Forelimb muscle (tissue), 1 donor: ENCODE measurements around the gene CCSER1. TPM values are rescaled to one million over a fixed set of nuclear protein-coding genes. Genes with fewer than 3 reads are reported as not detected.
"Not testable (repeated sequence)": the region's sequence is repeated elsewhere in the genome, so short reads cannot be mapped to it uniquely, and the experiment has no call there.

Source experiments
- DNase-seq: peaks from one replicate; pipeline ENCODE4 v3.0.0-alpha.2; 2013; ENCODE audit warnings: low read depth
- polyA plus RNA-seq: library from polyadenylated mRNA; unstranded; fragments of 120-200 nt; gene quantifications from one replicate; pipeline ENCODE4 v1.2.1, GENCODE V29; 2013; ENCODE audit not compliant: insufficient read length

The CCSER1 gene
- polyA plus RNA-seq, 1 donor = 0.22 TPM

DNA sequence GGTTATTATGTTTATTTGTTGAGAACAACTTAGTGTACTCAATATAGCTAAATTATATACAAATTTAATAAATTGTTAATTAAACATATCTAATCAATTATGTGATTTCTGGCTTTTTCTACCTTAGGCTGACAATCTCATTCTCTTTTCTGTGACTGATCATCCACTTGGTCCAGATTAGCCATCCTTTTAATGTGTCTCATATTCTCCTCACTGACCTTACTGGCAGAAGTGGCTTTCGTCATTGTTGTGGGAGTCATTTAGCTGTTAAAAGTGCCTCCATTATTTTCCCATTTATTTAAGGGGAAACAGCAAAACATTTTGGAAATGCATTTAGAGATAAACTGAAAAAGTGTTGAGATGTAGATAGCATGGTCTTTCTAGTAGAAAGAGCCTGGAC, 172.2 kb downstream of the CCSER1 start:
- DNase-seq = no peak

DNA sequence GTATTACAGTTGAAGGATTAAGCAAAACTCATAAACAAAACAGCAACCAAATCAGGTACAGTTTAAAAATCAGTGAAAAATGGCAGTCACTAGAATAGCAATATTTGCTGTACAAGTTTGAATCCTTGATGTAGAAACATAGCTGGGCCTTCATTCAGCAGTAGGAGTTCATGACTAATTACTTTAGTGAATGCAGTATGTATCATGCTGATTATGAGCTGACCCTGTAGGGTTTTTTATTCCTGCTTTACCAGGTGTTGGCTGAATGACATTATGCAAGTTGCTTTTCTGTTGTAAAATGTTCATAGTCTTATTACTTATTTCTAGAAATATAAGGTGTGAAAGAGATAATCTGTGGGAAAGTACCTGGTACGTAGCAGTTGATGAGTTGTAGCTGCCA, 179.6 kb downstream of the CCSER1 start:
- no peak for DNase-seq

DNA sequence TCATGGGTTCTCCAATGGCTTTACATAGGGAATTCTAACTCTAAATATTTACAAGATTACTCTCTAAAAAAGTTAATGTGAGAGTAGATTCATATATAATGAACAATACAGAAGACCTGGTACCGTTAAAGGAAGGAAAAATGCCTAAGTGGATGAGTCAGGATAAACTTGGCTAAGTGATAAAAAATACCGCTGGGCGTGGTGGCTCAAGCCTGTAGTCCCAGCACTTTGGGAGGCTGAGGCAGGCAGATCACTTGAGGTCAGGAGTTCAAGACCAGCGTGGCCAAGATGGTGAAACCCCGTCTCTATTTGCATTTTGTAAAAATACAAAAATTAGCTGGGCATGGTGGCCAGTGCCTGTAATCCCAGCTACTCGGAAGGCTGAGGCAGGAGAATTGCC, 189.9 kb downstream of the CCSER1 start:
- DNase-seq = not testable (repeated sequence)

DNA sequence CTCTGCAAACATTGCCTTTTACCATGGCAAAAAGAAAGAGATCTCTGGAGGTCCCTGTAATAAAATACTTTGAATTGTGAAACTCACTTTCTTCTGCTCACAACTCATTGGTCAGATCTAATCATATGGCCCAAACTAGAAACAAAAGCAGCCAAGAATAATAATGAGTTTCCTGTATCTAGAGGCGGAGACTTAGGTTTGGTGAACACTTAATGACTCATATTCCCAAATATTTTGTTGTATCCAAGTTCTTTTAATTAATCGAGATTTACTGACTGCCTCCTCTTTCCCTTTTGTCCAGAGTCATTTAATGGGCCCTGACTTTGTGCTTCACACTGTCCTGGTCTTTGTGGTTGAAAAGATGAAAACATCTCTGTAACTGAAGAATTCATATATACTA, 190.6 kb downstream of the CCSER1 start:
- DNase-seq = no peak

DNA sequence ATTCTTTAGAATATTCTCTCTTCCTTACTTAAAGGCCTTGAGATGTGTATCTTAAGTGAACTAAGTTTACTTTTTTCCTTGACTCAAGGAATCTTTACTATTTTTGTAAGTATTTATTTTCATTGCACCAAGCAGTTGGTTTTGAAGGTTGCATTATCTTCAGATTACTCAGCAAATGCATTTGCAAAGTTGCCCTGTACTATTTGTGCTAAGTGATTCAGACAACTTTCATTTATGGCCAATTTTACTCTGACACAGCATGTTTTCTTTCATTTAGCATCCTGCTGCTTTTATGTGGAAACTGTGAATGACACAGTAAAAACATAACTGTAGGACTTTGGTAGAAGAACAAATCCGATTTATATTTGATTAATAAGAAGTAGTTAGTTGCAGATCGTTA, 191.0 kb downstream of the CCSER1 start:
- no peak for DNase-seq

DNA sequence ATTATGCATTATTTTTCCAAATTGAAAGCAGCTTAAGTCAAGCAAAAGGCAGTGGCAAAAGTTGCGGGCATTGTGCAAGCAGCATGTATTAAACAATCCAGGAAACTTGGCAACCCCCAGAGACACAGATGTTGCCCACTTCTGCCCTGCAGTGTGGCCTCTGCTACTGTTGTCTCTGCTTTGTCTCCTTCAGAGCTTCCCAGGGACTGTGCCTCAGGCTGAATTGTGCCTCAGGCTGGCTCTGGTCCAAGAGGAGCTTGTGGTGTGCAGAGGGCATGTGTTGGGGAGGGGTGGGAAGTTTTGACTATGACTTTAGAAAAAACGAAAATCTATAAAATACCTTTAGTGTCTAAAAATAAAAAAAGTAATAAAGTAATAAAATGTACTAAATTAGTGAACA, 201.4 kb downstream of the CCSER1 start:
- DNase-seq = no peak

DNA sequence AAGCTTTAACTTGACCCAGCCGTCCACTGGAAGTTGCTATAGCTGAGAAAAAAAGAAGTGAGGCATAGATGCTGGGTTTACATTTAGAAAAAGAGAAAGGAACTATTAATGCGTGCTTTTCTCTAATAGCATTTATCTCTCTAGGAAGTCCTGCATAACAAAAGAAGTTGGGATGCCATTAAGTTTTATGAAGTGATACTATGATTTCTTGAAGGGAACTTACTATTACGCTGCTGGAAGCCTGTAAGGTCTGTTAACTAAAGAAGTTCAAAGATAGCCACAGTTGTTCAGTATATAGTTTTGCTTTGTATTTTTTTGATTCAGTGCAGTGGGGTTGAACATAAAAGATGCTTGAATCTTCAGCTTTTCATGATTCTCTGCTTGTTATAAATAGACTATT, 203.4 kb downstream of the CCSER1 start:
- DNase-seq = no peak

DNA sequence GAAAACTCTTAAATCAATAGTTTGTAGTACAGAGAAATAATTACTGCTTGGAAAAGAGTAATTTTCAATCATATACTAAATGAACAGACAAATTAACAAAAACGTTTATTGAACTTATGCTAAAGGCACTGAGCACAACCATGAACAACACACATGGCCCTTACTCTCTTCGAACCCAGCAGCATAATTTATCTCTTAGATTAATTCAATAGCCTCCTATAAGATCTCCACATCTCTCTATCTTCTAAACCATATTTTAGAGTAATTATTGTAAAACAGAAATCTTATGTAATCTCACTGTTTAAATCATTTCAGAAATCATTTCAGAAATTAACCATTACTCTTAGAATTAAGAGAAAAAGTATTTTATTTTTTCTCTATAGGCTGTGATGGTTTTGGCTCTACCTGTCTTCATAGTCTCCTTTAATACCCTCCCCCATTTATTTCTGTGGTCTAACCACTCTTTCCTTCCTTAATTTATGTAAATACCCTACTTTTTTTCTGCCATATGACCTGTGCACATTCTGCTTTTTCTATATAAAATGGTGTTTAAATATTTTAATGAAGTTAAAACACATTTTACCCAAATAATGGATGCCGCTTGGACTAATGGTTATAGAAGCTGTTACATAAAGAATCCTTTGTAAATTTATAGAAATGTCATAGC, 218.5 kb downstream of the CCSER1 start:
- no peak for DNase-seq

DNA sequence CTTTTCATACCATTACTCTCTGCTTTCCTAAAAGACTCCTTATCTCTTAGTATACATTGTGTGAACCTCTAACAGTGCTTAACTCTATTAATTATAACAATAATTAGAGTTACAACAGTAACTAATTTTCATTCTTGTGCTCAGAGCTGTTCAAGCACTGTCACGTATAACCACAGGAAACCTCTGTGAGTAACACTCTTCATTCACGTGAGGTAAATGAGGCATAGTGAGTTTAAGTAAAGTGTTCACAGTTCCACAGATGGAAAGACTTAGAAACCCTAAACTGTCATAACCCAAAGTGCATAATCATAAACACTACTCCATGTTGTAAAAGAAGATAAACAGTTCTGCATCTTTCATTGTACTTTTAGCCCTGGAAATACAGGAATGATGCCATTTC, 222.4 kb downstream of the CCSER1 start:
- DNase-seq = no peak

DNA sequence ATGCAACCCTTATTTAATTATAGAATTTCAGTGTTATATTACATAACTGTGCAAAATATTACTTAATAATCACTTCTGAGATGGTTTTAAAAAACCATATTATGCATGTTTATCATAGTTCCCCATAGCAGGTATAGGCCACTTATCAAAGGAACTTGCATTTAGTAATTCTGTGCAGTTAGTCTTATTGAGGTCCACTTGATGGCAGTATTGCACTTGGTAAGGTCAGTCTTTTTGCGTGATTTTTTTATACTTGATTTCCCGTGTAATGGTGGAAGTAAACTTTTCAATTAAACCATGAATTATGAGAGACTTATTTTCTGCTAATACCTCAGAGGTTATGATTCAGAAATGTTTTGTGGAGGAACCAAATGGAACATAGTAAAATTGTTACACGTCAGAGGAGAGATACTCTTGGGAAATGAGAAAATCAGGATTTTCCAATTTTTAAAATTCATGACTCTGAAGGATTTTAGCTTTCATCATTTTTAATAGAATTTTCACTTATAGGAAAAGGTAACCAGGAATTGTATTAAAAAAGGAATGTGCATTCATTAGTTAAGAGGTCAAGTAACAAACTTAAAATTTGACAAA, 230.0 kb downstream of the CCSER1 start:
- DNase-seq = peak; percentile 22

DNA sequence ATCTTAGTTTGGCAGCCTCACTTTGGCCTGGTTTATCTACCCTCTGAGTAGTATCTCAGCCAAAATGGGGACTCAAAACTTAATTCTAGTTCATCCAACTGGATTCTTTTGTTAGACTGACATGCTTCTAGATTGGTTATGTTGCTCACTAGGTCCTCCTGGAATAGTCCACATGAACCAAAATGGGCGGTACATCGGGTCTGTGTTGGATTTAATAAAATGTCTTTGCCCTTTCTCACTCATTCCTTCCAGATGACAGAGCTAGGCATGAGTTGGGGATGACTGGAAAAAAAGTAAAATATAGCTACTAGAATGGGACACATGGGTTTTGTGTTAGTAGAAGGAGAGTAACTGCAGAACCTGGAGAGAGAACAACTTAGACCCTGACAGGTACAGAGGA, 247.9 kb downstream of the CCSER1 start:
- no peak for DNase-seq

DNA sequence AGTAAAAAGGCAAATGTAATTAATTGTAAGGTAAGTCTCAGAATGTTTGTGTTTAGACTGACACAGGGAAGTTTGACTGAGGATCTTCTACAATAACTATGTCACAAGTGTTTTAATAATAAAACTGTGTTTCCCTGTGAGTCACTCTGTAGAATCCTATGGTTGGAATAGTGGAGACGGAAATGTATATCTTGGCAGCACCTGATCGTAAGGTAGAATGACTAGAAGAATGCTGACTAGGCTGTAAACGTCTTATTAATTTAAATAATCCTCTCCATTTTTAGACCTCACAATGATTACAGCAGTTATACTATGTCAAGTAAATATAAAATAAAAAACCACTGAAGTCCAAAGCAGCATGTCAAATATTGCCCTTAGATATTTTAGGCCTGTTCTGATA, 266.0 kb downstream of the CCSER1 start:
- no peak for DNase-seq

DNA sequence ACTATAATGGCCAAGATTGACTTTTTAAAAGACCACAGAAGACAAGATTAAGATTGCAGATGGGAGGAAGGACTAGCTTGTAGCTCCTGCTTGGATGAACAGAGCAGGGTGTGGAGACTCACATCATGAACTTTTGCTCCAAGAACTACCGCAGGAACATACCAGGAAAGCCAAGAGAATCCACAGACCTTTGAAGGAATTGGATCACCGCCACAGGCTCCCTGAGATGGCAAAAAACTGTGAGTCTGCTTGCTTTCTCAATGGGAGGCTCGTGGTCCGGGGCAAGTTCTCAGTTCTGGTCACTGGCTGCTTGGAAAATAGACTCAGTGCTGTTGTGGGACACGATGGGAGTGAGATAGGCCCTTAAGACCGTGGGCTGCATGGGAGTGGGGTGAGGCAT, 276.6 kb downstream of the CCSER1 start:
- DNase-seq = no peak

DNA sequence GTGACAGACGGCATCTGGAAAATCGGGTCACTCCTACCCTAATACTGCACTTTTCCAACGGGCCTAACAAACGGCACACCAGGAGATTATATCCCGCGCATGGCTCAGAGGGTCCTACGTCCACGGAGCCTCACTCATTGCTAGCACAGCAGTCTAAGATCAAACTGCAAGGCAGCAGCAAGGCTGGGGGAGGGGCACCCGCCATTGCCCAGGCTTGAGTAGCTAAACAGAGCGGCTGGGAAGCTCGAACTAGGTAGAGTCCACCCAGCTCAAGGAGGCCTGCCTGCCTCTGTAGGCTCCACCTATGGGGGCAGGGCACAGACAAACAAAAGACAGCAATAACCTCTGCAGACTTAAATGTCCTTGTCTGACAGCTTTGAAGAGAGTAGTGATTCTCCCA, 280.7 kb downstream of the CCSER1 start:
- DNase-seq = not testable (repeated sequence)

DNA sequence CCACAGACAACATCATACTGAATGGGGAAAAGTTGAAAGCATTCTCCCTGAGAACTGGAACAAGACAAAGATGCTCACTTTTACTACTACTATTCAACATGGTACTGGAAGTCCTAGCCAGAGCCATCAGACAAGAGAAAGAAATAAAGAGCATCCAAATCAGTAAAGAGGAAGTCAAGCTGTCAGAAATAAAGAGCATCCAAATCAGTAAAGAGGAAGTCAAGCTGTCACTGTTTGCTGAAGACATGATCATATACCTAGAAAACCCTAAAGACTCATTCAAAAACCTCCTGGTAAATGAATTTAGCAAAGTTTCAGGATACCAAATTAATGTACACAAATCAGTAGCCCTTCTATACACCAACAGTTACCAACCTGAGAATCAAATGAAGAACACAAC, 285.6 kb downstream of the CCSER1 start:
- not testable (repeated sequence) for DNase-seq

DNA sequence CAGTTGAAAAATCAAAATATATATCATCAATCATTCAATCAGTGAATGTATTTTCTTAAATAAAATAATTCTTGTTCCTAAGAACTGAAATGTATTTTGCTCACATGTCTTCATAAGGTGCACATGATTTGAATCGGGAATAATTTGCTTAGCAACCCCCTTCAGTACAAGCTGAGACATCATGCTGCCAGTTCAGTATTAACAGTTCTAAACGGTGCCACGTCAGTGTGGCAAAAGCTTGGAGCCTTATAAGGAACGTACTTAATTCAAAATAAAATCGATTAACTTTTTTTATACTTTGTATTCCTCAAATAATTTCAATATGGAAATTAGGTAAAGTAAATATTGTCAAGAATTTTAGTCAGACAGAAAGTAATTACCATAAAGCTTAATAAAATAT, 287.9 kb downstream of the CCSER1 start:
- no peak for DNase-seq

DNA sequence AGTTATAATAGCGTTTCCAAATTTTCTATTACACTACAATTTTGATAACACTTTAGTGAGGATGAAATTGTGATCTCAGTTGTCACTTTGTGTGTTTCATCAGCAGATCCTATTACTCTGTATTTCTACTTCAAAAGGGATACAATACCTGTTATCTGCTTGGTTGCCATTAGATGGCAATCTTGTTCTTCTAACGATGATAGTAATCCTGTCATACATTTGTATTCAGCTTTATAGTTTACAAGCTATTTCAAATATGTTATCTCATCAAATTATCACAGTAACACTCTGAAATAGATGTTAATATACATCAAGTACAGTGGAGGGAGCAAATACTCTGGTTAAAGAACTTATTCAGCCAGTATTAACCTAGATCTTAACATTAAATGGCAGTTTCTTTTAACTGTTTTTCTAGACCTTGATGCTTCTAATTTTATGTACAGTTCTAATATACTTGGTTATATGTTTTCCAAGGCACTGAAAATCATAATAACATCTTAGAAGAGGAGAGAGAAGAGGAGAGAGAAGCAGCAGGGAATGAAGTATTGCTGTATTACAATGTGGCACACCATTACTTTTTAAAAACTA, 292.0 kb downstream of the CCSER1 start:
- peak; percentile 14 for DNase-seq

DNA sequence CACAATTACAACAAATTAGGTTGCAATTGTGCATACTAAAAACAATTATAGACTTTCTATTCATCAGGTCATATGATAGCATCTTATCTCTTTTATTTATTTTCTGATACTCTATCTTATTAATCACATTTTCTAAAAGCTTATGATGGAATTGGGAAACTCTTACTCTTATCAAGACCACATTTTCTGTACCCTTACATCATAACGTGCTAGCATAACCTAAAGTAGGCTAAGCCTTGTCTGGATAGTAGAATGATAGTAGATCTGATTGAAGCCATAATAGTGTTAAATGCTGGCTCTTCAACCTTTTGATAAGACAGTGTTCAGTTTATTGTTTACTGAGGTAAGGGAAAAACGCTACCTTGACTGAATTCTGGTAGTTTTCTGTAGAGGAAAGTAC, 294.0 kb downstream of the CCSER1 start:
- DNase-seq = no peak

DNA sequence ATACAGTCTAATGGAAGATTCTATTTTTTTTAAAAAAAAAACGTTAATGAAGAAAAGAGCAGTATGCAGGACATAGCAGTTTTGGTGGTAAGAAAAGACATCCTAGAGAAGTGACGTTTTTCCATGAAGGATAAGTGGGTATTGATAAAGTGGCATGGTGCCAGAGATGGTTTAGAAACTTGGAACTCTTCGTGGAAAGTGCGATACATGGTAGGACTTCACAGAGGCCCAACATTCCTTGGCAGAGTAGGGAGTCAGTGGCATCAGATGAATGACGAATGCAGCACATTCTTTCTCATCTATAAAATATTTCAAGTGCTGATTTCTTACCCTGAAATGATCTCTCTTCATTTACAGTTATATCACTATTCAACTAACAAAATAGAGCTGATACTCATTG, 298.7 kb downstream of the CCSER1 start:
- no peak for DNase-seq

DNA sequence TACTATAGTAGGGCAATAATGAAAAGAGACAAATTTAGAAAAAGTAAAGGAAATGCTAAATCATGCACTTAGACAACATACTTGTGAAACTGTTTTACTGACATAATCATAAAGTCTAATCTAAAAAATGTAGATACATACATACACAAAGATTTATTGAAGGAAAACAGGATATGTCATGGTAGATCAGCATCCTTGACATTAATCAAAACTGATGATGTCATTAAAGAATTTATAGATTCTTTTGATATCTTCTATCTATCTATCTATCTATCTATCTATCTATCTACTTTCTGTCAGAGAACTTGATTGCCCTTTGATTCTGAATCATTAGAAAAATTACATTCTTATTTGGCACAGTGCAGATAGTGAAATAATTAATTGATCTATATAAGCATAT, 311.3 kb downstream of the CCSER1 start:
- no peak for DNase-seq

DNA sequence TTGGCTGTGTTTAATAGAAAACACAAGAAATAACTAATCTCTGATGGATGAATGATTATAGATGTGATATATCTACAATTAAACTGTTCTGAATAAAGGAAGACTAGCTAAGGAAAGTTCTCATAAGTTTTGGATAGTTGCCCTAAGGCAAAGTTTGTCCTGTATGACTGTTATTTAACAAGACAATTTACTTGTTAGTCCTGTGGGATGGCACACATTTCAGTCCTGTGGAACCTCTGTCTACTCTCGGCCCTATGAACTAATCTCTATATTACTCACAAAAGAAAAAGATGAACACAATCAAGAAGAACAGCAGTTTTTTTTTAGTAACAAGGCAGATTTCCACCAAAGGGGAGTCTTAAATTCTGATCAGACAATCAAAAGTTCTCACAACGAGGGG, 314.6 kb downstream of the CCSER1 start:
- DNase-seq = no peak

DNA sequence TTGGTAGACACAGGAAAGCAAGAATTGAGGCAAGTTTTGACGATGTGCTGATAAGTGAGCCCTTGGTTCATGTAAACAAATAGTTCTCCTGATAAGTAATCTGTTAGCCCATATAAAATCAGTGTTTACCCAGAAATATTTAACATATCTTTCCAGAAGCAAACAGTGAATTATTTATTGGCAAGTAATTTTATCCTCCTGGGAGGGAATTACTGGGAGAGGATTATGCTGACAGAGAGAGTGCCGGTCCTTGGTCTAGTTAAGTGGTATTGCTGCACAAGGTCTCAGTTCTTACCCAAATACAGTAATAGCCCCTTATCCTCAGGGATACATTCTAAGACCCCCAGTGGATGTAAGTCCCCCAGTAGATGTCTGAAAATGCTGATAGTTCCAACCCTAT, 315.4 kb downstream of the CCSER1 start:
- DNase-seq = no peak

DNA sequence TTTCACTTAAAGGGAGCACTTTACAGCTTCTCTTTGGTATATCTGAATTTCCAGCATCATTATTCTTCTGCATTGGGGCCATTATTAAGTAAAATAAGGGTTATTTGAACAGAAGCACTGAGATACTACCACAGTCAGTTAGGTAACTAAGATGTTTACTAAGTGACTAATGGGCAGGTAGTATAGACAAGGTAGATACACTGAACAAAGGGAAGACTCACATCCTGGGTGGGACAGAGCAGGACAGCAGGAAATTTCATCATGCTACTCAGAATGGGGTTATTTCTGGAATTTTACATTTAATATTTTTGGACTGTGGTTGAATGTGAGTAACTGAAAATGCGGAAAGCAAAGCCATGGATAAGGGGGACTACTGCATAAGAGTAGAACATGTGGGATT, 316.0 kb downstream of the CCSER1 start:
- DNase-seq = no peak

DNA sequence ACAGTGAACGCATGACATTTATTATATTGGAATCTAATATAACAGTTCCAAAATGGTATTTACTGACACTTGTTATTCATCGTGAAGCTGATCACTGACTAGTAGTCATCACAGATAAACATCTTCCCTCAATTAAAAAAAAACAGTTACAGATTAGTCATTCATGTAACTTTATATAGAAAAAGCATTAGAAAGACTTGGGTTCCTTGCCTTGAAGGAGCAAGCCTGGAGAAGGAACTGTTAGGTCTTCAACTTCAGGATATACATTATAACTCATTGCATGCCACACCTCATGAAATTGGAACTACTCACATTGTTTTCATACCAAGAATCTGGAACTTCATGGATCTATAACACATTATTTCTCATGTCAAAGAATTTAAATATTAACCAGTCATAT, 317.7 kb downstream of the CCSER1 start:
- no peak for DNase-seq
